RPMI7951 (cell line): ENCODE results near the gene DMKN. TPM values are rescaled to one million over a fixed set of nuclear protein-coding genes. Genes with fewer than 3 reads are reported as not detected.

Experiments used
- DNase-seq: peaks from one replicate; pipeline ENCODE4 v3.0.0-alpha.2; 2012; ENCODE audit warnings: low read depth
- total RNA-seq: library from RNA; depleted of rRNA; stranded (reverse); fragments of >200 nt; shearing (Covaris generic); gene quantifications from 2 replicates; pipeline ENCODE4 v1.2.3, GENCODE V29; 2014

The DMKN gene
- total RNA-seq, 1 experiment from 2014 or later, result not detected

DNA sequence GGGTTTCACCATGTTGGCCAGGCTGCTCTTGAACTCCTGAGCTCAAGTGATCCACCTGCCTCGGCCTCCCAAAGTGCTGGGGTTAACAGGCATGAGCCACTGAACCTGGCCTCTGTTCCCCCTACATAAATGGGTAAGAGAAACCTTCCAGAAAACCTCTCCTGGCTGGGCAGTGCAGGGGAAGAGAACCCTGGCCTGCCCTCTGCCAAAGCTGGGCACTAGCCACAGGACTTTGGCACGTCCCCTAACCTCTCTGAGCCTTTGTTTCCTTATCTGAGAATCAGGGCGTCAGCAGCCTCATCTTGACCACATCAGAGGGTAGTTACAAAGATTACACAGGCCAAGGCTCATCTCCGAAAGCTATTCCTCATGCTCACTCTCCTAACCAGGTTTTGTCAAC lies 12.4 kb upstream of the DMKN start:
- DNase-seq, result no peak

DNA sequence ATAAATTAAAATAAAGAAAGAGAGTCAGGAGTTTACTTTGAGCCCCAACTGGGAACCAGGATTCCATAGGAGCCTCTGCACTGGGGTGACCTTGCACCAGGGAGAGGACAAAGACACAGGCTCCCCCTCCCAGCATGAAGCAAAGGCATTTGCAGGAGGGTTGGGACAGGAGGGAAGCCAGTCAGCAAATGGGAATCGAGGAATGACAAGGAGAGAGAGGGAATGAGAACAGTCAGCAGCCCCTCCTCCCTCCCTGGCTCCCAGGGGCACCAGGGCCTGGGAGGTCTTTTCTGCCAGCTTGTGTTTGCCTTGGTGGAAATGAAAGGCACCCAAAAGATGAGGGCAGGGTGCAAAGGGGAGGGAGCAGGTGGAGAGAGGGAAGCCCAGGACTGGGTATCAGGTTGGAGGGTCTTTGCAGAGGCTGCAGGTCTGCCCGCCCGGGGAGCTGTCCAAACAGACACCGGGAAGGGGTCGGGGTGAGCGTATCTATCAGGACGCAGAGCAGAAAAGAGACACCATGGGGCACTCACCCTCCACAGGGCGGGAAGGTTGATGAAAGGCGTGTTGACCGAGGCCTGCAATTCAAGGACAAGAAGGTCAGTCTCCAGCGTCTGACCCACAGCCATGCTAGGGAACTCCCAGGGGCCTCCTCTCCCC lies 10.9 kb upstream of the DMKN start:
- no peak for DNase-seq

DNA sequence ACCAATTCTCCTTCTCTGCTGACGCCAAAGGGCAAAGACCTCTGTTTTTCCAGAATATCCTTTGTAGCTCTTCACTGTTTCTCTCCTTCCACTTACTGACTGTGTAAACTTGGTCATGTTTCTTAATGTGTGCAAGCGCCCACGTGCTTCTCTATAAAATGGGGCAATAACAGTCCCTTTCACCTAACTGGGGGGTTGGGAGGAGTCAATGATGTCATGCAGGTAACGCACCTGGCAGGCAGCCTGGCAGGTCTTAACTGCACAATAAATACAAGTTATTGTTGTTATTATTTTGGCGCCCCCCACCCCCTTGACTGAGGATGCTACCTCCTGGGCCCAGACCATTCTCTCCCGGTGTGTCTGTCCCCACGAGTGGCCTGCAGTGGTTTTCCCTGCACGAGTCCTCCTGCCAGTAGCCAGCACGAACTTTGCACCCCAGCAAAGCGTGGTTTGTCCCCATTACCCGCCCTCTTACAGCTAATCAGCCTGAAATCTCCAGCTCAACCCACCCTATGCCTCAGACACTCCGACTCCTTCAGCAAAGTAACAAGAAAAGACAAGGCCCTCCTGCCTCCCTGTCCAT lies 9.4 kb upstream of the DMKN start:
- no peak for DNase-seq

DNA sequence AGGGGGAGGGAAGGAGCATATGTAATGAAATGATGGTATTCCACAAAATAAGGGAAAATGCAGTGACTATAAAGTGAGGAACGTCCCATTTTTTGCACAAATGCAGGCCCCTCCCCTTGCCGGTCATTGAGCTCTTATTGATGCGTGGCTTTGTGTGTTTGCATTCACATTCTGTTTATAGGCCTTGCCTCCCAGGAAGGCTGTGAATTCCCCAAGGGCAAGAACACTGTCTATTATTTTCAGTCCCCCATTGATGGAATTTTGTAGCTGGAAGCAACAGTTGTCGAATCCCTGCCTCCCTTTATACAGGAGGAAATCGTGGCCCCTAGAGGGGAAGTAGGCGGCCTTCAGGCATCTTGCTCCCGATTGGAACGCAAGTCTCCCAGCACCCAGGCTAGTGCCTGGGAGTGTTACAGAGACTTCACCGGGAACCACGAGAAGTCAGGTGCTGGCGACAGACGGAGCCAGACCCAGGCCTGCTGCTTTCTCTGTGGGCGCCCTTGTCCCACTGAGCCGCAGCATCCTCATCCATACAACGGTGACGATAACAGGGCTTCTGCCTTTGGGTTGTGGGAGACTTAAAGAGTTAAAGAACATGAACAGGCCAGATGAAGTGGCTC lies 7.8 kb upstream of the DMKN start:
- DNase-seq, result no peak

DNA sequence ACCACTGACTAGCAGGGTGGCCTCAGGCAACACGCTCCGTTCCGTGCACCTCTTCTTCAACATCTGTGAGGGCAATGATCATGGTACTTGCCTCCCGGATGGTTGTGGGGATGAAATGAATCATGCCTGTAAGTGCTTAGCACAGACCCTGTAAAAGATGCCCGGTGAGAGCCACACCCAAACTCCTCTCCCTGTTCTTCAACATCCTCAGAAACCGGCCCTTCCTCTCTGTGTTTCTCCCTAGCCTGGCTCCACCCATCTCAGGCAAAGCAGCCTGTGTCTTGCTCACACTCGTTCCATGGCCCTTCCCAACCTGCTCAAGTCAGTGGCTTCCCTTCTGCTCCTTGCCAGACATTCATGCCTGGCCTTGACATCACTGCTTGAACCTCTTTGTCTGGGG lies 5.8 kb upstream of the DMKN start:
- peak; percentile 84 for DNase-seq

DNA sequence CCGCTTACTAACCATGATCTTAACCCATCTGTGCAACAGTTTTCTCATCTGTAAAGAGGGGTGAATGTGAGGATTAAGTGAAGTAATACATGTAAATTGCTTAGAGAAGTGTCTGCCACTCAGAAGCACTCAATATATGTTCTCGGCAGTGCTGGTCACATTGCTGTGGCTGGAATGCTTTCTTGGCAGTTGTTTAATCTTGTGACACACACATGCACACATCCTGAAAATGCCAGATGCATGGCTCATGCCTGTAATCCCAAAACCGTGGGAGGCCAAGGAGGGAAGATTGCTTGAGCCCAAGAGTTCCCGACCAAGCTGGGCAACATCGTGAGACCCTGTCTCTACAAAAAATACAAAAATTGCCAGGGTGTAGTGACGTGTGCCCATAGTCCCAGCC lies 4.9 kb upstream of the DMKN start:
- peak; percentile 90 for DNase-seq

DNA sequence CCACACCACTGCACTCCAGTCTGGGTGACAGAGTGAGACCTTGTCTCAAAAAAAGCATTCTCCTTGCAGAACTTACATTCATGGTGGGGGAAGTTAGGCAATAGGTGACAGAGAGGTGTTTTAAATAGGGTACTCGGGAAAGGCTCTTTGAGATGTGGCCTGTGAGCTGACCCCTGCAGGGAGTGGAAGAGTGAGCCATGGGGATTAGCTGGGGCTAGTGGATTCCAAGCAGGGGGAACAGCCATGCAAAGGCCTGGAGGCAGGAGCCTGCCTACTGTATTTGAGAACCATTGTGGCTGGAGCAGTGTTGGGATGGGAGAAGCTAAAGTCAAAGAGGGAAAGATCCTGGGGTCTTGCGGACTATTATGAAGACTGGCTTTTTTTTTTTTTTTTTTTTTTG lies 3.9 kb upstream of the DMKN start:
- no peak for DNase-seq

DNA sequence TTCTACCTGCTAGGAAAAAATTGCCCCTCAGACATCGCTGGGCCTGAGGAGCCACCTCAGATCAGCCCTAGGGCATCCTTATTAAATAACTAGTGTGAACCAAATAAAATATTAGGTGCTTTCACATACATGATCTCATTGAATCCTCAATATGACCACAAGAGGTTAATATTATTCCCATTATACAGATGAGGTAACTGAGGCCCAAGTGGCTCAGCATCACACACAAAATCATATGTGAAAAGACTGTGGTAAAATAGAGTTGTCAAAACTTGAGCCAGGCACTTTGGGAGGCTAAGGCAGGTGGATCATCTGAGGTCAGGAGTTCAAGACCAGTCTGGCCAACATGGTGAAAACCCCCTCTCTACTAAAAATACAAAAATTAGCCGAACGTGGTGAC lies 2.9 kb upstream of the DMKN start:
- DNase-seq, result no peak

DNA sequence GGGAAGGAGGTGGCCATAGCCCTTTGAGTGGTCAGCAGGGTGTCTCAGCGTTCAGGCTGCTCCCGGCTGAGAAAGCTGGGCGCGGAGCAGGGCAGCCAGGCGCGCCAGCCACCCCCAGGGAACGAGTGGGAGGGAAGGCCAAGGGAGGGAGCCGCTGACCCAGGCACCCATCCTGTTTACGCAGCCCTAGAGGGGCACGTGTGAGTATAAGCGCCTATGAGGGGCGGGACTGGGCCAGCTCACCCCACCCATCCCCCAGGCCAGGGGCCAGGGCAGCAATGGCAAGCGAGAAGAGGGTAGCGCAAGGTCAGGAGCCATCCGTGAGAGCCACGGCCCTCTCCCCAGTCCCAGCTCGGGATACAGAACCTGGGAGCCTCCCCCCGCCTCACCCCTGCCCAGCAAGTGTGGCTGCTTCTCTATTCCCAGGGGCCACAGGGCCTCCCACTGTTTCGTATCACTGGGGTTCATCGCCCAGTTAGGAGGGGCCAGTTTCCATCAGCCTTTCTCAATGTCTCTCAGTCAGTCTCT lies 897 bp upstream of the DMKN start:
- DNase-seq, result no peak

DNA sequence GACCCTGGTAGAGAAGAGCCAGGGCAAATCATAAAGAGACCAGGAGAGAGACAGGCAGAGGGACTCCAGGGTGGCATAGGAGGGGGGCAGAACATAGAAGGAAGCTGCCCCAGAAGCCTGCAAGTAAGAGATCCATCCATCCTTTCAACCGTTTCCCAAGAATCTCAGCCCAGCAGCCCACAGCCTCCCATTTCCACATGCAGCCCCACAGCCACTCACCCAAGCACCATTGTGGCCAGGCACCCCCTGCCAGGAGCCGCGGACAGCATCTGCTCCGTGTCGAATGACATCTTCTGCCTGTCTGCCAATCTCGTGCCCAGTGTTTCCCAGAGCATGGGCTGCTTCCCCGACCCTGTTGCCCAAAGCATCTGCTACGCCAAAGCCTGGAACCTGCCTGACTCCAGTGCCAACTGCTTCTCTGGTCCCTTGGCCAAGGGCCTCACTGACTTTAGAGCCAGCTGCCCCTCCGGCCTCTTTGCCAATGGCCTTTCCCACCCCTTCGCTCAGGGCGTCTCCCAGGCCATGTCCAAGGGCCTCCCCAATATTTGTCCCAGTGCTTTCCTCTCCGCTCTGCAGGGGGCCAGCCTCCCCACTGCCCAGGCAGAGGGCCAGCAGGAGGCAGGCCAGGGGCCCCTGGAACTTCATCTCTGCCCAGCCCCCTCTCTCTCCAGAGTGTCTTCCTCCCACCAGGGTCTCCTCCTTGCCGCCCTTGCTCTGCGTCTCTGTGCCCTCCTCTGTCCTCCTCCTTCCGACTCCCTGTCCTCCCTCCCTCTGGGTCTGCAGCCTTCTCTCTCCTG lies 420 bp downstream of the DMKN start:
- no peak for DNase-seq

DNA sequence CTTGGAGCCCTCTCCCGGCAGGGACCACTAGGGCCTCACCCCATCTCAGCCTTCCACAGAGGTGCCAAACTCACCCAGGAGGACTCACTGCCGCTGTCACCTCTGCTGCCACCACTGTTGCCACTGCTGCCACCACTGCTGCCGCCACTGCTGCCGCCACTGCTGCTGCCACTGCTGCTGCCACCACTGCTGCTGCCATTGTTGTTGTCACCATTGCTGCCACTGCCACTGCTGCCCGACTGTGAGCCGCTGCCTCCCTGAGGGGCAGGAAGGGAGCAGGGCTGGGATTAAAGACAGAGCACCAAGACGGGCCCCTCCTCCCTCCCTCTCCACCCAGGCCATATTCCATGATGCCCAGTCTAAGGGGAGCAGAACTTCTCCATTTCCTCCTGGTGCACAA lies 2.1 kb downstream of the DMKN start:
- no peak for DNase-seq

DNA sequence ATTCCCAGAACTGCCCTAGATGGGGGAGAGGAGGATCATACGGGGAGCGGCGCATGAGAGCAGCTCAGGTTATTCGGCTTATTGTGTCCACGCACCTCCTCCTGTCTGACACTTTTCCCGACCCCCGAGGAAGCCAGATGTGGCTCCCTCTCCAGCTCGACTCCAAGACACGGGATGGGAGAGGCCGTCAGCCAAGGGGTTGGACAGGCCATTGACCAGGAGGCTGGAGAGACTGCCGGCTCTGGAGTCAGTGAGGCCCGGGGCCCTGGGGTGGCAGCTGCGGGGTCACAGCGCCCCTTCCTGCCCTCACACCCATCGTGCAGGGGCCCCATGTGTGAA lies 2.9 kb downstream of the DMKN start:
- no peak for DNase-seq

DNA sequence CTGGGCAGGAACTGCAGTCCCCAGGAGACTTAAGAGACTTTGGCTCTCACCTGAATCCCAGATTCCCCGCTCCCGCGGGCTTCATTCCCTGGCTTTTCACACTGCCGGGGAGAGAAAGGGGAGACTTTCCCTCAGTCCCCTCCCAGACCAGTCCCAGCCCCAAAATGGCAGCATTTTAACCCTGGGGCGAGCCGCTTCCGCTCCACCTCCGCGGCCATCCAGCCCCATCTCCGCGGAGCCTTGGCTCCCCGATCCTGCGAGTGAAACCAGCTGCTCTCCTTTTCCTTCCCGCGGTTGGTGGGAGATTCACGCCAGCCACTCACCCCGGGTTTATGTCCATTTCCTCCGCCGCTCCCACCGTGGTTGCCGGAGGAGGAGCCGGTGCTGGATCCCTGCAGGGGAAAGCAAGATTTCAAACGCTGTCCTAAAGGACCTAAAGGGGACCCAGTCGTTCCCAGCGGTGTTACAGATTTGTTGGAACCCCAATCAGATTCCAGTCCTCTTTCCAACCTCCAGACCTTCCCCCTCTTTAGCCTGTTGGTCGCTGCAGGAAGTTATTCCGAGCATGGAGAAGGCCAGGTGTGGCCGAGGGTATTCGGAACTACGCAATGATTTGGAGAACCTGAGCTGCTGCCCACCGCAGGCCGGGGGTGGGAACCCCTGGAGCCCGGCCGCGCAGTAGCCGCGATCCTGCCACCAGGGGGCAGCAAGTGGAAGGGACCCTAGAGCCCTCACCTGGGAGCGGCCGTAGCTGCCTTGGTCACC lies 3.4 kb downstream of the DMKN start:
- peak; percentile 39 for DNase-seq

DNA sequence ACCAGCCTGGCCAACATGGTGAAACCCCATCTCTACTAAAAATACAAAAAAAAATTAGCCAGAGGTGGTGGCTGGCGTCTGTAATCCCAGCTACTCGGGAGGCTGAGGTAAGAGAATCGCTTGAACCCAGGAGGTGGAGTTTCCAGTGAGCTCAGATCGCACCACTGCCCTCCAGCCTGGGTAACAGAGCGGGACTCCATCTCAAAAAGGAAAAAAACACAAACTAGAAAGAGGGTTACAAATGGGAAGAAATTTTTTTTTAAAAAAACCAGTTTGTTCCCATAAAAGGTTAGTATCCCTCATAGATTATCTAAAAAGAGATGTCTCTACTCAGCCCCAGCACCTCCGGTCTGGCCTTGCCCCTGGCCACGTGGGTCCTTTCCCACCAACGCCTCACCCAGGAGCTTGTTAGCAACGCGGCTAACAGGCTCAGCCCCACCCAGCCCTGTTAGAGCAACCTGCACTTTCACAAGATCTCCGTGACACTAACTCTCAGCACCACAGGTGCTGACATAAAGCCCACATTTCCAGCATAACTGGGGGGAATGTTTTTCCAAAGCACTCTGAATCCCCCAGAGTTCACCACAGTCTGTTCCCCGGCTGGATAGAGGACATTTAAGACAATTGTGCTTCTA lies 4.3 kb downstream of the DMKN start:
- DNase-seq, result no peak

DNA sequence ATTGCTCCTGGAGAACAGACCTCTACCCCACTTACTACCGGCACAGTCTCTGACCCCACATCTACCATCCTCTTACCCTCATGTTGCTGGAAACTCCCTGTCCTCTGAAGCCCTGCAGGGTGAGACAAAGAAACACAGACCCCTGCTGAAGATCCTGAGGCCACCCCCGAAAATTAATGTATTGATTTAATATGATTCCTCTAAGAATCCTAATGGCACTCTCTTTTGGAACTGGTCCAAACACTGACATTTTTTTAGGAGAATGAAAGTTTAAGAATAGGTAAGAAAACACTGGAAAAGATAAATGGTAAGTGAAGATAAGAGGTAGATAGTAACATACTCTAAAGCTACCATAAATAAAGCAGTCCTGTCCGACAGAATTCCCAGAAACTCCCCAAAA lies 5.3 kb downstream of the DMKN start:
- no peak for DNase-seq

DNA sequence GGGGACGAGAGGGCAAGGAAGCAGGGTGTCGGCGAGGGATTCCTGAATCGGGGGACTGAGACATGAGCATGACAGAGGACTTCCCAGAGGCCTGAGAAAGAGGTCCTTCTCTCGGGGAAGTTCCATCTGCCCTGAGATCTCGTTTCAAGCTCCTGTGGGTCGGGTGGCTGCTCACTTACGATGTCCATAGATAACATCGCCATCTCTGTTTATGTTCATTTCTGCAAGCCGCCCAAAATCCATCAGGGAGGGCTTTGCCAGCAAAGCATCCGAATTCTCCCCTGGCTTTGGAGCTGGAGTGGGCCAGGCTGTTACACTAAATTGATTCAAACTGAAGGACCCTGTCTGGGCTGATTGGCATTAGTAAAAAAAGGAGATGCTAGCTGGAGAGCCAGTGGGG lies 5.9 kb downstream of the DMKN start:
- no peak for DNase-seq

DNA sequence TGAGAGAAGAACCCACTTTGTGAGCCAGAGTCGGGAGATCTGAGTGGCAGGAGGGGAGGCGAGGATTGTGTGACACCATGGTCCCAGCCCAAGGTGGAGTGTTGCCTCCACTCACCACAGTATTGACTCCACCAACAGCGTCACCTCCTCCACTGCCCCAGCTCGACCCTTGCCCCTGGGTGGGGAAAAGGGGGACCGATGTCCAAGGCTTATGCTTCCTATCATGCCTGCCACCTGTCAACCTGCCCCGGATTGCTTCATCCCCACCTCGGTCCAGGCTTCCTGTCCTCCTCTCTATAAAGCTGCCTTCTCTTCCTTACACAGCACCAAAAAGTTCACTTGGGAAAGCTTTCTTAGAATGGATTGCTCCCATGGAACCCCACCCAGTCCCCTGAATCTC lies 7.4 kb downstream of the DMKN start:
- no peak for DNase-seq

DNA sequence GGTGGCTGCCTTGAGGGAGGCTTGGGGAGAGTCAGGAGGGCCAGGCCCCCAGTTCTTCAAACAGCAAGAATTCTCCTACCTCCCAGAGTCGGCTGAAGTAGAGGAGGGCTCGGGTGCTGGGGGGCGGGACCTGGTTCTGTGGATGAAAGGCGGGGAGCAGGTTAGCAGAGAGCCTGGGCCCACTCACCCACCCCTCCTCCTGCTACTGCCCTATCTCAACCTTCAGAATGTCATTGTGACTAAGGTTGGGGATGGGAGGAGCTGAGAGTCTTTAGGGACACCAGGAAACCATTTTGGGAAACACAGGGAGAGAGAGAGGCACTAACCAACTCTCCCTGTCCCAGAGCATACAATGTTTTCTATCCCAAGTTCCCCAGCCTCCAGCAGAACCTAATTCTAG lies 10.7 kb downstream of the DMKN start:
- no peak for DNase-seq

DNA sequence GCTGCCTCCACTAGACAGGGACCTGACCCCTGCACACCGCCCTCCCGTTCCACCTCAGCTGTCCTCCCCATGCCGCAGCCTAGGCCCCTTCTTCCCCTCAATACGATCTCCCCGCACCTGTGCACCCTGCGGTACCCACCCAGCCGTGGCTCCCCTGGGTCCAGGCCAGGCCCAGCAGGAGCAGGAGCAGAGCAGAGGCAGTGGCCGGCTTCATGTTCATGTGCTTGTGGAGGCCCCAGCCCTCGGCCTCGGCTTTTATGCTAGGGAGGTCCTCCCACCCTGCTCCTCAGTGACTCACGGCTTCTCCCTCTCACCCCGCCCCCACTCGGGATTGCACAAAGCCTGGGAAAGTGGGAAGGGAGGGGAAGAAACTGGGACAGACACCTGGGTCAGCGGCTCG lies 11.8 kb downstream of the DMKN start:
- DNase-seq, result no peak

DNA sequence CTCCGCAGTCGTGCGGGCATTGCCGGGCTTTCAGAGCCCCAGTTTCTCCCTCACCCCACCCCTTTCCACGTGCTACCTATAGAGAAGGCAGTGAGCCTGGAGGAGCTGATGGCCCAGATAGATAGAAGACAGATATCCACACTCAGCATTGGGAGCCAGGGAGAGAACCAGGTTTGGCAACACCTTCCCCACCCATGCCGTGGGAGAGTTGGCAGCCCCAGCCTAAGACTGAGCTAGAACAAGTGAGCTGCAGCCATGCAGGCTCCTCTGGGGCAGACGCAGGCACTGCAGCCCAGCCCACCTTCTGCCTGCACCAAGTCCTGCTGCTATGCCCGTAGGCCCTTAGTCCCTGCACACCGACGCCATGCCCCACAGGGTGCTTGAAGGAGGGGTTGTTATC lies 12.8 kb downstream of the DMKN start:
- no peak for DNase-seq

DNA sequence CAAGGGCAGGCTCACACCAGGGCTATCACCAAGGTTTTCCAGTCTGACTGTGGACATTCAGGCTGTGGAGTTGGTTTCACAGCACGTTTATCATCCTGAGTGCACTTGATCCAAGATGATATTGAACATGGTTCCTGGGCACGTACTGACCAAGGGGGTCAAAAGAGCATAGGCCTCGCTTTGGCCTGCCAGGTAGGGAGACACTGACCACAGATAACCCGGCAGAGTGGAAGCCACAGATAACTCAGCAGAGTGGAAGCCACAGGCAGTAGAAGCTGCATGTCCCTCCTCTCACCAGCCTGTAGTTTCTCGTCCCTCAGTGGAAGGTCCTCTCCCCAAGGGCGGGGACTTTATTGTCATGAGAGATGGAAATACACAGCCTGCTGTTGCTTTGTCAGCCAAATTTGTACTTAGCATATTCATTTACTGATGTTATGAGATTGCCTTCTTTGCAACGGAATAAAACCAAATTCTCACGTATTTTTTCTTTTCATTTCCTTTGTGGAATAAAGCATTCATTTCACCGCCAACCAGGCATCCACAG lies 14.4 kb downstream of the DMKN start:
- DNase-seq, result no peak
